Adrenal gland (tissue), 12 donors: ENCODE results near the gene GPRC5B. TPM values are rescaled to one million over a fixed set of nuclear protein-coding genes. Genes with fewer than 3 reads are reported as not detected.

Experiments
- DNase-seq, 7 donors: peaks; one replicate each; pipeline ENCODE4 v3.0.0-alpha.2; 2019 to 2020
- H3K27ac ChIP-seq, 5 donors: fragments of 200-600 bp; sonication (generic) in 4 of 5; 1 replicate in 3 of 5; 2 replicates in 2 of 5; pipeline versions ENCODE4 v1.5.1 to v1.8.0; 2016 to 2020; ENCODE audit warnings: mild to moderate bottlenecking in 1 of 5
- H3K27me3 ChIP-seq: fragments of 200-600 bp; 2 replicates; pipeline ENCODE4 v1.8.0; 2021
- H3K36me3 ChIP-seq, 2 donors: fragments of 200-600 bp; replicated peaks in 1 of 2; 1 replicate in 1 of 2; 2 replicates in 1 of 2; pipeline versions ENCODE4 v1.5.1 to v1.8.0; 2018 to 2022
- H3K4me1 ChIP-seq, 2 donors: fragments of 200-600 bp; replicated peaks in 1 of 2; 1 replicate in 1 of 2; 2 replicates in 1 of 2; pipeline versions ENCODE4 v1.5.1 to v1.8.0; 2018 to 2021
- H3K4me3 ChIP-seq, 4 donors: fragments of 200-600 bp; sonication (generic) in 3 of 4; one replicate each; pipeline ENCODE4 v1.5.1; 2016 to 2018
- H3K9me3 ChIP-seq, 3 donors: fragments of 200-600 bp; sonication (generic) in 1 of 3; replicated peaks in 1 of 3; 1 replicate in 2 of 3; 2 replicates in 1 of 3; pipeline versions ENCODE4 v1.5.1 to v1.8.0; 2016 to 2021
- CTCF ChIP-seq, 6 experiments: fragments of 450-650 bp in 4 of 6; fragments of 200-600 bp in 2 of 6; sonication (generic) in 1 of 6; IDR thresholded peaks; 1 replicate in 5 of 6; 2 replicates in 1 of 6; pipeline versions ENCODE4 v1.5.1 to v1.8.0; 2016 to 2021; ENCODE audit warnings: antibody characterized with exemption in 6 of 6, mild to moderate bottlenecking in 2 of 6, moderate library complexity in 1 of 6
- POLR2A ChIP-seq, 2 donors: fragments of 450-650 bp; IDR thresholded peaks; one replicate each; pipeline ENCODE4 v1.6.1; 2017; ENCODE audit warnings: antibody characterized with exemption in 2 of 2, mild to moderate bottlenecking in 2 of 2, moderate library complexity in 1 of 2
- WGBS, 4 donors: extraction: QIAGEN DNeasy Blood & Tissue Kit in 2 of 4; methylation state at CpG; one replicate each; pipeline versions ENCODE4 v1.1.5 to v1.1.7; 2013 to 2017; 5-methylcytosine and 5-hydroxymethylcytosine counted together
- intact Hi-C, 2 donors: fragments of 100-400 bp; cut with DNase I; formaldehyde crosslinking; loops; one replicate each; pipeline versions ENCODE4 v1.14.1 to v1.15.0; 2022 to 2023
- polyA plus RNA-seq, 3 donors: library from polyadenylated mRNA; stranded (reverse); fragments of 200-250 nt in 2 of 3; fragments of 350-450 nt in 1 of 3; fragmentation: Illumina TruSeq in 1 of 3; extraction: RNeasy Lipid Tissue Mini Kit (QIAGEN cat#74804) in 1 of 3; gene quantifications; one replicate each; pipeline ENCODE4 v1.2.3, GENCODE V29; 2013 to 2014
- total RNA-seq, 9 donors: library from RNA; depleted of rRNA in 4 of 9; stranded (reverse); fragments of >200 nt in 4 of 9; fragments of 120-200 nt in 1 of 9; fragmentation: NEBNext Ultra II Directional in 1 of 9; extraction: Animal tissue kit (Norgen Biotek cat#: 25700) in 1 of 9; gene quantifications; one replicate each; pipeline versions ENCODE4 v1.1.0 to v1.2.4, GENCODE V29; 2013 to 2023
- donor health status: healthy with polysubstance abuse.
- donor health status: Bipolar disorder and iron deficiency.
- donor health status: DM: yes; HTN: yes; CAD: no.
- donor health status: DM: no; HTN: no; CAD: no.
- donor health status: DM: no; HTN: no; CAD: no.
- donor health status: DM: yes; HTN: yes; CAD: no.

Gene GPRC5B
- total and polyA plus RNA-seq, 12 donors = 7.9 to 26.4 (median 22.0) TPM

GRCh38 chr16:19916064-19916463 lies 31.4 kb upstream of the GPRC5B start:
- no peaks in the 10 kb centered on the region for H3K36me3 ChIP-seq
- no peak overlapping the region for H3K27ac ChIP-seq
- no peak for TF ChIP-seq CTCF (IDR thresholded peaks at IDR 0.05)
- TF ChIP-seq POLR2A (IDR thresholded peaks at IDR 0.05) = no peak
- H3K27me3 ChIP-seq = no peaks in the 10 kb centered on the region
- intact Hi-C loops = no loop called here
- no peaks in the 10 kb centered on the region for H3K4me1 ChIP-seq
- no peak for DNase-seq
- 79 to 88% (median 85%) methylated on average over 5 of the region's 5 CpGs for WGBS, 4 donors
- no peaks in the 10 kb centered on the region for H3K9me3 ChIP-seq
- H3K4me3 ChIP-seq = no peak overlapping the region

- 85 to 91% (median 87%) methylated on average over 7 of the region's 7 CpGs for WGBS, 4 donors
- no peak for DNase-seq
- H3K4me3 ChIP-seq = no peak overlapping the region
- no peak overlapping the region for H3K27ac ChIP-seq
- no peaks in the 10 kb centered on the region for H3K27me3 ChIP-seq
- no peaks in the 10 kb centered on the region for H3K4me1 ChIP-seq
- intact Hi-C loops = no loop called here
- no peaks in the 10 kb centered on the region for H3K36me3 ChIP-seq
- H3K9me3 ChIP-seq = no peaks in the 10 kb centered on the region
- TF ChIP-seq CTCF (IDR thresholded peaks at IDR 0.05) (no peak), POLR2A (IDR thresholded peaks at IDR 0.05) (no peak)
Measured at GRCh38 chr16:19914877-19915276, 30.2 kb upstream of the GPRC5B start.

- no peaks in the 10 kb centered on the region for H3K4me1 ChIP-seq
- H3K27me3 ChIP-seq = peaks cover 3% of the 10 kb centered on the region
- no peaks in the 10 kb centered on the region for H3K36me3 ChIP-seq
- WGBS, 4 donors = 40 to 57% (median 42%) methylated on average over 2 of the region's 2 CpGs
- no peaks in the 10 kb centered on the region for H3K9me3 ChIP-seq
- intact Hi-C loops = no loop called here
- no peak for TF ChIP-seq POLR2A (IDR thresholded peaks at IDR 0.05)
- TF ChIP-seq CTCF (IDR thresholded peaks at IDR 0.05) = no peak
- H3K27ac ChIP-seq = no peak overlapping the region
- no peak overlapping the region for H3K4me3 ChIP-seq
- no peak for DNase-seq
Measured at GRCh38 chr16:19913340-19913645, 28.6 kb upstream of the GPRC5B start.

GRCh38 chr16:19912455-19913339 lies 28.0 kb upstream of the GPRC5B start:
- Histone ChIP-seq H3K4me3 (no peak overlapping the region), H3K36me3 (no peaks in the 10 kb centered on the region), H3K4me1 (no peaks in the 10 kb centered on the region), H3K27ac (no peak overlapping the region), H3K9me3 (no peaks in the 10 kb centered on the region), H3K27me3 (peaks cover 4% of the 10 kb centered on the region)
- whole genome bisulfite sequencing, 4 donors = 73 to 78% (median 77%) methylated on average over 18 to 22 of the region's 22 CpGs
- DNase-seq = no peak
- TF ChIP-seq CTCF (IDR thresholded peaks at IDR 0.05) (no peak), POLR2A (IDR thresholded peaks at IDR 0.05) (no peak)
- intact Hi-C loops = no loop called here
